ENCODE data around the gene ALDH5A1.

ALDH5A1 gene

GRCh38 chr6:24490948-24491347, 3.8 kb upstream of the ALDH5A1 start:
- ATAC-seq = no peak
- TF ChIP-seq, protein P1, sequence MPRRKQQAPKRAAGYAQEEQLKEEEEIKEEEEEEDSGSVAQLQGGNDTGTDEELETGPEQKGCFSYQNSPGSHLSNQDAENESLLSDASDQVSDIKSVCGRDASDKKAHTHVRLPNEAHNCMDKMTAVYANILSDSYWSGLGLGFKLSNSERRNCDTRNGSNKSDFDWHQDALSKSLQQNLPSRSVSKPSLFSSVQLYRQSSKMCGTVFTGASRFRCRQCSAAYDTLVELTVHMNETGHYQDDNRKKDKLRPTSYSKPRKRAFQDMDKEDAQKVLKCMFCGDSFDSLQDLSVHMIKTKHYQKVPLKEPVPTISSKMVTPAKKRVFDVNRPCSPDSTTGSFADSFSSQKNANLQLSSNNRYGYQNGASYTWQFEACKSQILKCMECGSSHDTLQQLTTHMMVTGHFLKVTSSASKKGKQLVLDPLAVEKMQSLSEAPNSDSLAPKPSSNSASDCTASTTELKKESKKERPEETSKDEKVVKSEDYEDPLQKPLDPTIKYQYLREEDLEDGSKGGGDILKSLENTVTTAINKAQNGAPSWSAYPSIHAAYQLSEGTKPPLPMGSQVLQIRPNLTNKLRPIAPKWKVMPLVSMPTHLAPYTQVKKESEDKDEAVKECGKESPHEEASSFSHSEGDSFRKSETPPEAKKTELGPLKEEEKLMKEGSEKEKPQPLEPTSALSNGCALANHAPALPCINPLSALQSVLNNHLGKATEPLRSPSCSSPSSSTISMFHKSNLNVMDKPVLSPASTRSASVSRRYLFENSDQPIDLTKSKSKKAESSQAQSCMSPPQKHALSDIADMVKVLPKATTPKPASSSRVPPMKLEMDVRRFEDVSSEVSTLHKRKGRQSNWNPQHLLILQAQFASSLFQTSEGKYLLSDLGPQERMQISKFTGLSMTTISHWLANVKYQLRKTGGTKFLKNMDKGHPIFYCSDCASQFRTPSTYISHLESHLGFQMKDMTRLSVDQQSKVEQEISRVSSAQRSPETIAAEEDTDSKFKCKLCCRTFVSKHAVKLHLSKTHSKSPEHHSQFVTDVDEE (CRISPR knock-in tag; IDR thresholded peaks at IDR 0.05) = no peak
- TF ChIP-seq OSR1 (CRISPR knock-in tag; IDR thresholded peaks at IDR 0.05) = no peak
- no peak for TF ChIP-seq ZC3H10 (CRISPR knock-in tag; IDR thresholded peaks at IDR 0.05)
- TF ChIP-seq CSDC2 (CRISPR knock-in tag; IDR thresholded peaks at IDR 0.05) = no peak
- TF ChIP-seq TCF4 (CRISPR knock-in tag; IDR thresholded peaks at IDR 0.05; ENCODE audit: borderline replicate concordance) = no peak
- TF ChIP-seq ZFP3 (CRISPR knock-in tag; IDR thresholded peaks at IDR 0.05) = no peak
- no peak for TF ChIP-seq CSRNP3 (CRISPR knock-in tag; IDR thresholded peaks at IDR 0.05)
- no peak for TF ChIP-seq ISL1 (CRISPR knock-in tag; IDR thresholded peaks at IDR 0.05)
- no peak for TF ChIP-seq ZNF565 (CRISPR knock-in tag; conservative IDR thresholded peaks at IDR 0.05; ENCODE audit: low read depth)
- no peak for TF ChIP-seq SNAI2 (CRISPR knock-in tag; IDR thresholded peaks at IDR 0.05)
- TF ChIP-seq GLIS3 (CRISPR knock-in tag; IDR thresholded peaks at IDR 0.05) = no peak
- no peak for TF ChIP-seq ZNF8 (CRISPR knock-in tag; IDR thresholded peaks at IDR 0.05)
- TF ChIP-seq ESRRG (CRISPR knock-in tag; IDR thresholded peaks at IDR 0.05) = no peak
- TF ChIP-seq PPARA (CRISPR knock-in tag; IDR thresholded peaks at IDR 0.05; ENCODE audit: borderline replicate concordance) = no peak
- no peak for TF ChIP-seq ZNF70 (CRISPR knock-in tag; IDR thresholded peaks at IDR 0.05)
- no peak for TF ChIP-seq ARNTL (CRISPR knock-in tag; IDR thresholded peaks at IDR 0.05; ENCODE audit: borderline replicate concordance, low read depth)
- no peak for TF ChIP-seq BACH2 (CRISPR knock-in tag; IDR thresholded peaks at IDR 0.05; ENCODE audit: borderline replicate concordance)

- TF ChIP-seq ZNF70 (CRISPR knock-in tag; IDR thresholded peaks at IDR 0.05) = no peak
- ATAC-seq = no peak
Observed at GRCh38 chr6:24492475-24492874, 2.3 kb upstream of the ALDH5A1 start.

GRCh38 chr6:24493945-24494820, 586 bp upstream of the ALDH5A1 start:
- TF ChIP-seq SNAI2 (CRISPR knock-in tag; IDR thresholded peaks at IDR 0.05) = no peak
- TF ChIP-seq ZC3H10 (CRISPR knock-in tag; IDR thresholded peaks at IDR 0.05) = no peak
- TF ChIP-seq TCF4 (CRISPR knock-in tag; IDR thresholded peaks at IDR 0.05; ENCODE audit: borderline replicate concordance) = no peak
- no peak for TF ChIP-seq POU6F1 (CRISPR knock-in tag; IDR thresholded peaks at IDR 0.05; ENCODE audit: borderline replicate concordance, low read depth)
- no peak for TF ChIP-seq GLIS3 (CRISPR knock-in tag; IDR thresholded peaks at IDR 0.05)
- no peak for TF ChIP-seq ARNTL (CRISPR knock-in tag; IDR thresholded peaks at IDR 0.05; ENCODE audit: borderline replicate concordance, low read depth)
- TF ChIP-seq CSDC2 (CRISPR knock-in tag; IDR thresholded peaks at IDR 0.05) = no peak
- TF ChIP-seq ESRRG (CRISPR knock-in tag; IDR thresholded peaks at IDR 0.05) = no peak
- TF ChIP-seq, protein P2, sequence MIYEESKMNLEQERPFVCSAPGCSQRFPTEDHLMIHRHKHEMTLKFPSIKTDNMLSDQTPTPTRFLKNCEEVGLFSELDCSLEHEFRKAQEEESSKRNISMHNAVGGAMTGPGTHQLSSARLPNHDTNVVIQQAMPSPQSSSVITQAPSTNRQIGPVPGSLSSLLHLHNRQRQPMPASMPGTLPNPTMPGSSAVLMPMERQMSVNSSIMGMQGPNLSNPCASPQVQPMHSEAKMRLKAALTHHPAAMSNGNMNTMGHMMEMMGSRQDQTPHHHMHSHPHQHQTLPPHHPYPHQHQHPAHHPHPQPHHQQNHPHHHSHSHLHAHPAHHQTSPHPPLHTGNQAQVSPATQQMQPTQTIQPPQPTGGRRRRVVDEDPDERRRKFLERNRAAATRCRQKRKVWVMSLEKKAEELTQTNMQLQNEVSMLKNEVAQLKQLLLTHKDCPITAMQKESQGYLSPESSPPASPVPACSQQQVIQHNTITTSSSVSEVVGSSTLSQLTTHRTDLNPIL (CRISPR knock-in tag; IDR thresholded peaks at IDR 0.05; ENCODE audit: low read depth) = no peak
- TF ChIP-seq ZNF70 (CRISPR knock-in tag; IDR thresholded peaks at IDR 0.05) = no peak
- TF ChIP-seq ZNF565 (CRISPR knock-in tag; conservative IDR thresholded peaks at IDR 0.05; ENCODE audit: low read depth) = no peak
- no peak for TF ChIP-seq ZFP30 (CRISPR knock-in tag; IDR thresholded peaks at IDR 0.05)
- TF ChIP-seq ZNF8 (CRISPR knock-in tag; IDR thresholded peaks at IDR 0.05) = no peak
- ATAC-seq = peak; percentile 8

Data from SK-N-SH treated with all-trans-retinoic acid at 6 μM for 48 hours (cell line).